PC-3 (cell line): ENCODE data around the gene STXBP6.

Experiments
- CTCF ChIP-seq: fragments of 300-600 bp; sonication (generic); conservative IDR thresholded peaks from 2 replicates; pipeline ENCODE4 v1.5.1; 2017; ENCODE audit warnings: antibody characterized with exemption, low read depth, mild to moderate bottlenecking, low read length
- EZH2phosphoT487 ChIP-seq: fragments of 300-600 bp; sonication (generic); IDR thresholded peaks from 2 replicates; pipeline ENCODE4 v1.6.1; 2018; ENCODE audit warnings: mild to moderate bottlenecking, antibody characterized with exemption, low read length, borderline replicate concordance

DNA sequence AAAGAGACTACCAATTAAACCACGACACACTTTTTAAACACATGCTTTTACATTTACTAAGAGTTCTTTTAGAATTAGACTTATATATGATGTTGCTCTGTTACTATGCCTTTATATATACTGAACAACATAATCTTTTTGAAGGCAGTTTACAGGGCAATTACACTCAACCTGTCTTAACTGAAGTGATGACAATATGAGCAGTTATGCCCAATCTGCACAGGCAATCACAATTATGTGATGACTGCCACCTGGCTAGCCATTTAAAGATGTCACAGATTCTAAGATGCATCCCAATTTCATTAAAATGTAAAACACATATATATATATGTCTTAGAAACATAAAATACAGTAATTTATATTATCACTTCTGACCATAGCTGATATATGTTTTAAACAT, 112.6 kb downstream of the STXBP6 start:
- TF ChIP-seq CTCF = no peak
- no peak for TF ChIP-seq EZH2phosphoT487
